Measurements from ENCODE around the gene BTN1A1.

- TF ChIP-seq CTCF (IDR thresholded peaks at IDR 0.05; ENCODE audit: low read depth, low read length) (no peak), EZH2phosphoT487 (IDR thresholded peaks at IDR 0.05; ENCODE audit: low read depth) (no peak)
Measured at GRCh38 chr6:26494117-26494516, 6.0 kb upstream of the BTN1A1 start.
